GM12872 (cell line): ENCODE measurements around the gene PLAAT5.

ENCODE experiments used
- TF ChIP-seq, protein P1 (sequence below): IDR thresholded peaks from 3 replicates; pipeline ENCODE4 v1.5.1; 2011; ENCODE audit warnings: low read depth, mild to moderate bottlenecking, low read length, moderate library complexity; ENCODE audit not compliant: insufficient read depth

PLAAT5 gene

DNA sequence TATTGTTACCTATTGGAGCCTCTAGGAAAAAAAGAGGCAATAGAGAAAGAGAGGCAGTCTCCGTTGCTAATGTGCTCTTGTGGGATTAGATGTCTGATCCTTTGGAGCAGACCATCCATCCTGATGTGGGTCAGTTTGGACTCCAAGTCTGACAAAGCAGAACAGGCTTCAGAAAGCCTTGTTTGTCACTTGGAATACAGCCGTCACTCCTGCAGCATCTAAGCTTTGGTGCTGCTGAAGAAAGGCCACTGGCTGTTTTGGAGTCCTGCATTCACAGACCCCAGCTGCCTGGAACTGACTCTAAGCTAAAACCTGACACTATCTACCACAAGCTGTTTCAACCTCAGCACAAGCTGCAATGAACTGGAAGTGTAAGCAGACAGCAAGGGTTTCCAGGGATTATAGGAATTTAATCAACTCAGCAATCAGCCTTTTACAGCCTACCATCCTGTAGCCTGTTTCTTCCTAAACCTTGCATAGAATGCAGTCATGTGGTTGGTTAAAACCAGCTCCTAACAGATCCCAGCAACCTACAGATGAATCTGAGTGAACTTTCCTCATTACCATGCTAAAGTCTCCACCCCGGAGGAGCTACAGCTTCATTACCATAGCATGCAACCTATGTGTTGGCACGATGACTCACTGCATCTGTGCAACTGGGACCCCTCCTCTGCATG is 42.0 kb upstream of the PLAAT5 start:
- TF ChIP-seq, protein P1, sequence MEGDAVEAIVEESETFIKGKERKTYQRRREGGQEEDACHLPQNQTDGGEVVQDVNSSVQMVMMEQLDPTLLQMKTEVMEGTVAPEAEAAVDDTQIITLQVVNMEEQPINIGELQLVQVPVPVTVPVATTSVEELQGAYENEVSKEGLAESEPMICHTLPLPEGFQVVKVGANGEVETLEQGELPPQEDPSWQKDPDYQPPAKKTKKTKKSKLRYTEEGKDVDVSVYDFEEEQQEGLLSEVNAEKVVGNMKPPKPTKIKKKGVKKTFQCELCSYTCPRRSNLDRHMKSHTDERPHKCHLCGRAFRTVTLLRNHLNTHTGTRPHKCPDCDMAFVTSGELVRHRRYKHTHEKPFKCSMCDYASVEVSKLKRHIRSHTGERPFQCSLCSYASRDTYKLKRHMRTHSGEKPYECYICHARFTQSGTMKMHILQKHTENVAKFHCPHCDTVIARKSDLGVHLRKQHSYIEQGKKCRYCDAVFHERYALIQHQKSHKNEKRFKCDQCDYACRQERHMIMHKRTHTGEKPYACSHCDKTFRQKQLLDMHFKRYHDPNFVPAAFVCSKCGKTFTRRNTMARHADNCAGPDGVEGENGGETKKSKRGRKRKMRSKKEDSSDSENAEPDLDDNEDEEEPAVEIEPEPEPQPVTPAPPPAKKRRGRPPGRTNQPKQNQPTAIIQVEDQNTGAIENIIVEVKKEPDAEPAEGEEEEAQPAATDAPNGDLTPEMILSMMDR = no peak

DNA sequence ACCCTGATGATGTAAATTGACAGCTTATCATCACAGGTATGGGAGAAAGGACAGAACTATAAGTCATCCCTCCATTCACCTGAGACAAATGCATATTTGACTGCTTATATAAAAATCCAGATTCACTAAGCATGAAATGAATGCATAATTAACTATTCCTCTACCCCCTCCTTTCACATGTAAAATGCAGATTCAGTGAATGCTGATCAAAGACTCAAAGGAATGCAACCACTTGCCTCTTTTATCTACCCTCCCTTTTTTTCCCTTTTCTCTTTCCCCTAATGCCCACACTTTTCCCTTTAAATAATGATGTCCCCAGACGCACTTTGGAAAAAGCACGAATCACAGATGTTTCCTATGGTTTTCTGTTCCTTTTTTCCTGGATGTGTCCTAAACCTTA is 41.1 kb upstream of the PLAAT5 start:
- TF ChIP-seq, protein P1 = no peak

DNA sequence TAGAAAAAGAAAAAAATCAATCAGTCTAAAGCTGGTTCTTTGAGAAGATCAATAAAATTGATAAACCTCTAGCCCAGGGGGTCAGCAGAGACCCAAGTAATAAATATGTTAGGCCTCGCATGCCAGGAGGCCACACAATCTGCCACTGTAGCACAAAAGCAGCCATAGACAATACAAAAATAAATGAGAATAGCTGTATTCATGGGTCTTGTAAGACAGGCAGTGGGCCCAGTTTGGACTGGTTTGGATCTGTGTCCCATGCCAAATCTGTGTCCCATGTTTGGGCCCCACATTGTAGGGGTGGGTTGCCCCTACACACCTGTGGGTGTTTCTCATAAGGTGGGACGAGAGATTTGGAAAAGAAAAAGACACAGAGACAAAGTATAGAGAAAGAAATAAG is 39.1 kb upstream of the PLAAT5 start:
- TF ChIP-seq, protein P1 = no peak

DNA sequence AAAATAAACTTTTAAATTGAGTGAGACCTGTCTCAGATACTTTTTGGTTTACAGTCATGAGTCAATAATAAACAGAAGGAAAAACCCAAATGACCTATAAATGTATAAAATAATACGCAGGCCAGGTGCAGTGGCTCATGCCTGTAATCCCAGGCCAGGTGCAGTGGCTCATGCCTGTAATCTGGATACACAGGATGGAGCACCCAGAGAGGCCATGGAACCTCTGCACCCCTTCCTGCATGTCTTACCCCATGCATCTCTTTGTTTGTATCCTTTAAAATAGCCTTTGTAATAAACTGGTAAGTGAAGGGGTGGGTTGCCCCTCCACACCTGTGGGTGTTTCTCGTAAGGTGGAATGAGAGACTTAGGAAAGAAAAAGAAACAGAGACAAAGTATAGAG is 36.7 kb upstream of the PLAAT5 start:
- TF ChIP-seq, protein P1 = no peak

DNA sequence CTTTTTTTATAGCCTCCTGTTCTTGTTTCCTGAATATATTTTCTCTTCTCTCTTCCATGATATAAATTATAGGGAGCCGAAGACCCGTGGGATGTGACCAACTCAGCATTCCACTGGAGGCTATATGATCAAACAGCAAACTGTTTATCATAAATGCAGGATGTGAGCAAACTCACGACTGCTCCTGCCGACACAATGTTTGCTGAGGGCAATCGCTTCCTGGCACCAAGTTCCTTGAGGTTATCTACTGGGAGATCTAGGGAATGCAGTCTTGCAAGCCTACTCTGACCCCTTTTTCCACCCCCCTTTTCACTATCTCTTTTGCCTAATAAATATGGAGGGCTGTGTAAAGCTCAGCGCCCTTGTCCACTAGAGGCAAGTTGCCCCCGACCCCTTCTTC is 32.2 kb upstream of the PLAAT5 start:
- TF ChIP-seq, protein P1 = no peak

DNA sequence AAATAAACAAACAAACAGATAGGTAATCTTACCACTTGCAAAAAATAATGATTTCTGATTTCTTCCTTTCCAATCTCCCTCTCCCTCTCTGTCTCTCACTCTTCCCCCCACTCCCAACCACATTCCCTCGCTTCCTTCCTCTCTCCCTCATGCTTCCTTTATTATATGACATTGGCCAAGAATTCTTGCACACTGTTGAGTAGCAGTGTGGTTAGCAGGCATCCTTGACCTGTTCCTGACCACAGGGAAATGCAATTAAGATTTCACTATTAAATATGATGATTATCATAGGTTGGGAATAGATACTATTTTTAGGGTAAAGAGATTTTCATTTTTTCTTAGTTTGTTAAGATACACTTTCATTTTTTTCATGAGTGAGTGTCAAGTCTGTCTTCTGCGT is 30.9 kb upstream of the PLAAT5 start:
- TF ChIP-seq, protein P1 = no peak

DNA sequence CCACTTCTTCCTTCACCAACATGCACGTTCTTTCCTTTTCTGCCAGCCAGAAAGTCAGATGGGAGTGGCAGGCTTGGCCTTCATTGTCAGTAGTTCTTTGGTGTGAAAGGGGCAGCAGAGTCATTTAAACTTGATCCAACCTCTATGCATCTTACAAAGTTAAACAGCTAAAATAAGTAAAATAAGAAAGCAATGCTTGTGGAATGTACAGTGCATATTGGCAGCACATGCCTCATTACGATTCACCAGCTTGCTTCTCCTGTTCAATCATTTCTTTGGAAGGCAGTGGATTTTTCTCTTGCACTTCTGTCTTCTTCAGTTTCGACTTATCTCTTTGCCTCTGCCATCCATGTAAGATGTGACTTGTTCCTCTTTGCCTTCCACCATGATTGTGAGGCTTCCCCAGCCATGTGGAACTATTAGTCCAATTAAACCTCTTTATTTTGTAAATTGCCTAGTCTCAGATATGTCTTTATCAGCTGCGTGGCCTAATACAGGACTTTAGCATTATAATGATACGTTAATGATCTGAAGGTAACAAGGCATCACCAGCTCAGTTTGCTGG is 29.7 kb upstream of the PLAAT5 start:
- TF ChIP-seq, protein P1 = no peak
